DND-41 (cell line): ENCODE data around the gene PRRC2C.

ENCODE experiments used
- EZH2 ChIP-seq: IDR thresholded peaks from 3 replicates; pipeline ENCODE4 v1.6.1; 2012; ENCODE audit warnings: borderline replicate concordance, low read depth, mild to moderate bottlenecking, moderate library complexity, low read length, inconsistent platforms; ENCODE audit not compliant: severe bottlenecking
- TF ChIP-seq, protein P1 (sequence below): IDR thresholded peaks from 2 replicates; pipeline ENCODE4 v1.5.1; 2012; ENCODE audit warnings: borderline replicate concordance, low read length, moderate library complexity, mild to moderate bottlenecking; ENCODE audit not compliant: poor library complexity, severe bottlenecking; ENCODE audit errors: extremely low read depth

- TF ChIP-seq, protein P1, sequence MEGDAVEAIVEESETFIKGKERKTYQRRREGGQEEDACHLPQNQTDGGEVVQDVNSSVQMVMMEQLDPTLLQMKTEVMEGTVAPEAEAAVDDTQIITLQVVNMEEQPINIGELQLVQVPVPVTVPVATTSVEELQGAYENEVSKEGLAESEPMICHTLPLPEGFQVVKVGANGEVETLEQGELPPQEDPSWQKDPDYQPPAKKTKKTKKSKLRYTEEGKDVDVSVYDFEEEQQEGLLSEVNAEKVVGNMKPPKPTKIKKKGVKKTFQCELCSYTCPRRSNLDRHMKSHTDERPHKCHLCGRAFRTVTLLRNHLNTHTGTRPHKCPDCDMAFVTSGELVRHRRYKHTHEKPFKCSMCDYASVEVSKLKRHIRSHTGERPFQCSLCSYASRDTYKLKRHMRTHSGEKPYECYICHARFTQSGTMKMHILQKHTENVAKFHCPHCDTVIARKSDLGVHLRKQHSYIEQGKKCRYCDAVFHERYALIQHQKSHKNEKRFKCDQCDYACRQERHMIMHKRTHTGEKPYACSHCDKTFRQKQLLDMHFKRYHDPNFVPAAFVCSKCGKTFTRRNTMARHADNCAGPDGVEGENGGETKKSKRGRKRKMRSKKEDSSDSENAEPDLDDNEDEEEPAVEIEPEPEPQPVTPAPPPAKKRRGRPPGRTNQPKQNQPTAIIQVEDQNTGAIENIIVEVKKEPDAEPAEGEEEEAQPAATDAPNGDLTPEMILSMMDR: no peak
- no peak for TF ChIP-seq EZH2
Observed at GRCh38 chr1:171582589-171582988, 97.3 kb downstream of the PRRC2C start.
